ENCODE data around the gene MRO. TPM values are rescaled to one million over a fixed set of nuclear protein-coding genes. Genes with fewer than 3 reads are reported as not detected.

Gene MRO
- polyA plus RNA-seq, 1 of the 3 experiments (the other 2 are of a cell fraction), result not detected

DNA sequence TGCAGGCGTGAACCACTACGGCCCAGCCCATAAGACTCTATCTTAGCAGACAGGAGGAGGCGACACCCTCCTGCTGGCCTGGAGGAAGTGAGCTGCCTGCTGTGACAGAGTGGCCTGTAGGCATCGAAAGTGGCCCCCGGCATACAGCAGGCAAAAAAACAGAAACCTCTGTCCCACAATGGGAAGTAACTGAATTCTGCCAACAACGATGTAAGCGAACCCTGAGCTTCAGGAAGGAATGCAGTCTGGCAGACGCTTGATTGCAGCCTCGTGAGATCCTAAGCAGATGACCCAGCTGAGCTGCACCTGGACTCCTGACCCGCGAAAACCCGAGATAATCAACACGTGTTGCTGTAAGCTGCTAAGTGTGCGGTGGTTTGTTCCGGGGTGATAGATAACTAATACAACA lies 13.6 kb downstream of the MRO start:
- Histone ChIP-seq H3F3A (replicated peaks; ENCODE audit: insufficient read depth) (no peaks in the 10 kb centered on the region), H3K27me3 (ENCODE audit: insufficient read depth) (peaks cover 8% of the 10 kb centered on the region; the same call in 1 of the 2 replicates), H3K79me2 (ENCODE audit: insufficient read depth) (no peaks in the 10 kb centered on the region), H3K9me3 (no peaks in the 10 kb centered on the region), H2AFZ (ENCODE audit: low read depth) (no peak overlapping the region), H3K36me3 (replicated peaks in 1 of 2; ENCODE audit: control insufficient read depth in 1 of 2, insufficient read depth in 2 of 2, low read length in 1 of 2) (no peaks in the 10 kb centered on the region), H3K4me1 (ENCODE audit: control insufficient read depth in 1 of 2, insufficient read depth in 2 of 2, low read depth in 1 of 2, low read length in 1 of 2) (no peaks in the 10 kb centered on the region), H3K4me3 (ENCODE audit: low read depth in 2 of 2, low read length in 1 of 2) (no peak overlapping the region), H3K9ac (no peak overlapping the region), H3K4me2 (no peak overlapping the region), H3K9me2 (no peaks in the 10 kb centered on the region), H4K20me1 (ENCODE audit: insufficient read depth) (no peaks in the 10 kb centered on the region), H3K27ac (ENCODE audit: low read depth in 2 of 2, low read length in 1 of 2) (no peak overlapping the region)
- no peak for DNase-seq
- ChIA-PET POLR2A (no interaction called here), CTCF (interaction anchor here (2.2 kb wide), 1 partner anchor 14 kb away, joined by 6 read pairs; no protein-coding TSS in a partner anchor)
- no peak for TF ChIP-seq RAD21 (IDR thresholded peaks at IDR 0.05; ENCODE audit: low read length)
- no peak for TF ChIP-seq EZH2phosphoT487 (IDR thresholded peaks at IDR 0.05; ENCODE audit: borderline replicate concordance, low read depth)
- TF ChIP-seq SIN3A (IDR thresholded peaks at IDR 0.05; ENCODE audit: borderline replicate concordance, low read depth, low read length), result no peak
- no peak for TF ChIP-seq GABPA (IDR thresholded peaks at IDR 0.05; ENCODE audit: low read depth)
- no peak for TF ChIP-seq JUND (IDR thresholded peaks at IDR 0.05)
- no peak for TF ChIP-seq PBX3 (IDR thresholded peaks at IDR 0.05)
- no peak for TF ChIP-seq YY1 (IDR thresholded peaks at IDR 0.05; ENCODE audit: low read depth)
- TF ChIP-seq TEAD4 (IDR thresholded peaks at IDR 0.05; ENCODE audit: borderline replicate concordance, insufficient read depth), result no peak
- TF ChIP-seq IRF3 (IDR thresholded peaks at IDR 0.05; ENCODE audit: low read depth, low read length), result no peak
- TF ChIP-seq, protein P1, sequence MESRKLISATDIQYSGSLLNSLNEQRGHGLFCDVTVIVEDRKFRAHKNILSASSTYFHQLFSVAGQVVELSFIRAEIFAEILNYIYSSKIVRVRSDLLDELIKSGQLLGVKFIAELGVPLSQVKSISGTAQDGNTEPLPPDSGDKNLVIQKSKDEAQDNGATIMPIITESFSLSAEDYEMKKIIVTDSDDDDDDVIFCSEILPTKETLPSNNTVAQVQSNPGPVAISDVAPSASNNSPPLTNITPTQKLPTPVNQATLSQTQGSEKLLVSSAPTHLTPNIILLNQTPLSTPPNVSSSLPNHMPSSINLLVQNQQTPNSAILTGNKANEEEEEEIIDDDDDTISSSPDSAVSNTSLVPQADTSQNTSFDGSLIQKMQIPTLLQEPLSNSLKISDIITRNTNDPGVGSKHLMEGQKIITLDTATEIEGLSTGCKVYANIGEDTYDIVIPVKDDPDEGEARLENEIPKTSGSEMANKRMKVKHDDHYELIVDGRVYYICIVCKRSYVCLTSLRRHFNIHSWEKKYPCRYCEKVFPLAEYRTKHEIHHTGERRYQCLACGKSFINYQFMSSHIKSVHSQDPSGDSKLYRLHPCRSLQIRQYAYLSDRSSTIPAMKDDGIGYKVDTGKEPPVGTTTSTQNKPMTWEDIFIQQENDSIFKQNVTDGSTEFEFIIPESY (IDR thresholded peaks at IDR 0.05; ENCODE audit: borderline replicate concordance, low read depth), result no peak
- TF ChIP-seq CHD2 (IDR thresholded peaks at IDR 0.05; ENCODE audit: low read length, partially characterized antibody), result no peak
- no peak for TF ChIP-seq RCOR1 (IDR thresholded peaks at IDR 0.05; ENCODE audit: low read length)
- no peak for TF ChIP-seq MXI1 (IDR thresholded peaks at IDR 0.05; ENCODE audit: low read depth, low read length)
- TF ChIP-seq MEF2A (IDR thresholded peaks at IDR 0.05; ENCODE audit: borderline replicate concordance, low read depth), result no peak
- TF ChIP-seq FOSL2 (IDR thresholded peaks at IDR 0.05; ENCODE audit: borderline replicate concordance, low read depth), result no peak
- no peak for TF ChIP-seq TCF12 (IDR thresholded peaks at IDR 0.05)
- no peak for TF ChIP-seq POLR2AphosphoS5 (IDR thresholded peaks at IDR 0.05; ENCODE audit: low read depth, low read length)
- TF ChIP-seq TAF1 (IDR thresholded peaks at IDR 0.05; ENCODE audit: borderline replicate concordance, low read depth, low read length), result no peak
- TF ChIP-seq GATA2 (CRISPR knock-in tag; IDR thresholded peaks at IDR 0.05), result no peak
- 70% methylated on average over 7 of the region's 15 CpGs for WGBS (ENCODE audit: low lambda C conversion rate)

Data from SK-N-SH (cell line).